VCaP (cell line): ENCODE data around the gene CETP.

Experiments used
- H3K27ac ChIP-seq: fragments of 450-650 bp; 2 replicates; pipeline ENCODE4 v1.5.1; 2017
- CTCF ChIP-seq: fragments of 450-650 bp; conservative IDR thresholded peaks from 2 replicates; pipeline ENCODE4 v1.5.1; 2017; ENCODE audit warnings: mild to moderate bottlenecking, moderate library complexity

The CETP gene

GRCh38 chr16:56931892-56932720, 29.6 kb upstream of the CETP start, which contains the start of gene HERPUD1:
Gene HERPUD1, plus strand, starts transcription at chr16:56932142. Its CDS starts 103 bp downstream, at chr16:56932245.
- H3K27ac ChIP-seq, result peak within 1 kb of the TSS; percentile 92
- 0 out of 2 replicates have a peak, but pooled peaks have one; percentile 7 for TF ChIP-seq CTCF

GRCh38 chr16:56932721-56933619, 28.8 kb upstream of the CETP start:
- H3K27ac ChIP-seq, result peak overlapping the region; percentile 92
- no peak for TF ChIP-seq CTCF

- no peak for TF ChIP-seq CTCF
- H3K27ac ChIP-seq, result peak overlapping the region; percentile 92
Observed at GRCh38 chr16:56933828-56934598, 27.7 kb upstream of the CETP start.

- H3K27ac ChIP-seq, result peak overlapping the region; percentile 92; the same call in 1 of the 2 replicates
Observed at GRCh38 chr16:56934599-56935145, 27.1 kb upstream of the CETP start.

- no peak overlapping the region; the same call in 1 of the 2 replicates for H3K27ac ChIP-seq
- TF ChIP-seq CTCF, result no peak
Observed at GRCh38 chr16:56935201-56935600, 26.5 kb upstream of the CETP start.

- no peak for TF ChIP-seq CTCF
- H3K27ac ChIP-seq, result no peak overlapping the region
Observed at GRCh38 chr16:56936491-56936890, 25.3 kb upstream of the CETP start.

GRCh38 chr16:56936950-56937349, 24.8 kb upstream of the CETP start:
- no peak overlapping the region for H3K27ac ChIP-seq
- no peak for TF ChIP-seq CTCF
